HEK293 (cell line): ENCODE results near the gene LRRC27.

Experiments used
- CTCF ChIA-PET: fragments of 350-600 bp; formaldehyde crosslinking; extraction: SDS; loops from one replicate; lab custom pipeline; 2021; ENCODE audit warnings: antibody characterized with exemption; lab: Yijun Ruan, JAX
- POLR2A ChIA-PET: fragments of 300-600 bp; formaldehyde crosslinking; extraction: SDS; loops from one replicate; lab custom pipeline; 2020; ENCODE audit warnings: antibody characterized with exemption, inconsistent platforms; lab: Yijun Ruan, JAX
- H3K27ac ChIP-seq: fragments of 200-500 bp; sonication (Bioruptor generic); 2 replicates; pipeline ENCODE4 v1.5.1; 2014; ENCODE audit warnings: low read depth, low read length, control low read depth, inconsistent platforms; ENCODE audit errors: extremely low read depth
- H3K36me3 ChIP-seq, 2 experiments: fragments of 200-500 bp in 1 of 2; sonication (Bioruptor generic) in 1 of 2; 1 replicate in 1 of 2; 2 replicates in 1 of 2; pipeline ENCODE4 v1.5.1; 2014 to 2017; ENCODE audit warnings: inconsistent platforms in 2 of 2, low read length in 2 of 2; ENCODE audit not compliant: control insufficient read depth in 2 of 2, insufficient read depth in 1 of 2
- H3K4me1 ChIP-seq: fragments of 200-500 bp; sonication (Bioruptor generic); 2 replicates; pipeline ENCODE4 v1.5.1; 2014; ENCODE audit warnings: mild to moderate bottlenecking, low read length, inconsistent platforms; ENCODE audit not compliant: control insufficient read depth, insufficient read depth
- H3K4me3 ChIP-seq: 2 replicates; pipeline ENCODE4 v1.5.1; 2011; ENCODE audit warnings: low read depth, mild to moderate bottlenecking, control low read depth, low read length, moderate library complexity
- H3K9me3 ChIP-seq: fragments of 200-500 bp; sonication (Bioruptor generic); 2 replicates; pipeline ENCODE4 v1.5.1; 2014; ENCODE audit warnings: low read depth, low read length, inconsistent platforms; ENCODE audit not compliant: control insufficient read depth, insufficient read depth
- GLIS1 ChIP-seq: fragments of 450-650 bp; formaldehyde crosslinking; IDR thresholded peaks from 2 replicates; pipeline ENCODE4 v1.5.1; 2016; ENCODE audit warnings: missing biosample characterization, missing genetic modification characterization
- GLIS2 ChIP-seq: fragments of 450-650 bp; formaldehyde crosslinking; IDR thresholded peaks from 2 replicates; pipeline ENCODE4 v1.5.1; 2016; ENCODE audit warnings: missing biosample characterization, missing genetic modification characterization
- MZF1 ChIP-seq: fragments of 450-650 bp; formaldehyde crosslinking; IDR thresholded peaks from 2 replicates; pipeline ENCODE4 v1.5.1; 2017; ENCODE audit warnings: missing biosample characterization, missing genetic modification characterization, borderline replicate concordance
- SP2 ChIP-seq: fragments of 450-650 bp; formaldehyde crosslinking; IDR thresholded peaks from 2 replicates; pipeline ENCODE4 v1.5.1; 2016; ENCODE audit warnings: missing biosample characterization, missing genetic modification characterization
- YY1 ChIP-seq: fragments of 450-650 bp; formaldehyde crosslinking; IDR thresholded peaks from 2 replicates; pipeline ENCODE4 v1.5.1; 2018; ENCODE audit warnings: missing biosample characterization, missing genetic modification characterization
- ZBTB17 ChIP-seq: fragments of 450-650 bp; formaldehyde crosslinking; IDR thresholded peaks from 2 replicates; pipeline ENCODE4 v1.5.1; 2016; ENCODE audit warnings: missing biosample characterization, missing genetic modification characterization
- ZBTB6 ChIP-seq: fragments of 450-650 bp; formaldehyde crosslinking; IDR thresholded peaks from 2 replicates; pipeline ENCODE4 v1.5.1; 2017; ENCODE audit warnings: missing biosample characterization, missing genetic modification characterization
- ZIC2 ChIP-seq: fragments of 450-650 bp; formaldehyde crosslinking; IDR thresholded peaks from 2 replicates; pipeline ENCODE4 v1.5.1; 2016; ENCODE audit warnings: missing biosample characterization, missing genetic modification characterization
- ZNF10 ChIP-seq: fragments of 450-650 bp; formaldehyde crosslinking; IDR thresholded peaks from 2 replicates; pipeline ENCODE4 v1.5.1; 2017; ENCODE audit warnings: missing biosample characterization, missing genetic modification characterization
- ZNF132 ChIP-seq: fragments of 450-650 bp; formaldehyde crosslinking; IDR thresholded peaks from 2 replicates; pipeline ENCODE4 v1.5.1; 2017; ENCODE audit warnings: missing biosample characterization, missing genetic modification characterization, borderline replicate concordance
- ZNF133 ChIP-seq: fragments of 450-650 bp; formaldehyde crosslinking; IDR thresholded peaks from 2 replicates; pipeline ENCODE4 v1.5.1; 2016; ENCODE audit warnings: missing biosample characterization, missing genetic modification characterization
- ZNF138 ChIP-seq: fragments of 450-650 bp; formaldehyde crosslinking; IDR thresholded peaks from 2 replicates; pipeline ENCODE4 v1.5.1; 2016; ENCODE audit warnings: missing biosample characterization, missing genetic modification characterization, borderline replicate concordance
- ZNF223 ChIP-seq: fragments of 450-650 bp; formaldehyde crosslinking; IDR thresholded peaks from 2 replicates; pipeline ENCODE4 v1.5.1; 2016; ENCODE audit warnings: missing biosample characterization, missing genetic modification characterization
- ZNF239 ChIP-seq: fragments of 450-650 bp; formaldehyde crosslinking; IDR thresholded peaks from 2 replicates; pipeline ENCODE4 v1.5.1; 2016; ENCODE audit warnings: missing biosample characterization, missing genetic modification characterization
- ZNF513 ChIP-seq: fragments of 450-650 bp; IDR thresholded peaks from 2 replicates; pipeline ENCODE4 v1.5.1; 2018; ENCODE audit warnings: missing biosample characterization, missing genetic modification characterization
- ZNF664 ChIP-seq: fragments of 450-650 bp; formaldehyde crosslinking; IDR thresholded peaks from 2 replicates; pipeline ENCODE4 v1.5.1; 2016; ENCODE audit warnings: missing biosample characterization, missing genetic modification characterization
- TF ChIP-seq, protein P1 (sequence below): fragments of 450-650 bp; formaldehyde crosslinking; IDR thresholded peaks from 2 replicates; pipeline ENCODE4; 2016; ENCODE audit warnings: missing biosample characterization, missing genetic modification characterization

Gene LRRC27

GRCh38 chr10:132392184-132392800 is 60.3 kb downstream of the LRRC27 start (continued):
- TF ChIP-seq MZF1 (tag by site-specific recombination): no peak
- TF ChIP-seq, protein P1, sequence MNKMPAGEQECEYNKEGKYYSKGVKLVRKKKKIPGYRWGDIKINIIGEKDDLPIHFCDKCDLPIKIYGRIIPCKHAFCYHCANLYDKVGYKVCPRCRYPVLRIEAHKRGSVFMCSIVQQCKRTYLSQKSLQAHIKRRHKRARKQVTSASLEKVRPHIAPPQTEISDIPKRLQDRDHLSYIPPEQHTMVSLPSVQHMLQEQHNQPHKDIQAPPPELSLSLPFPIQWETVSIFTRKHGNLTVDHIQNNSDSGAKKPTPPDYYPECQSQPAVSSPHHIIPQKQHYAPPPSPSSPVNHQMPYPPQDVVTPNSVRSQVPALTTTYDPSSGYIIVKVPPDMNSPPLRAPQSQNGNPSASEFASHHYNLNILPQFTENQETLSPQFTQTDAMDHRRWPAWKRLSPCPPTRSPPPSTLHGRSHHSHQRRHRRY (tag by site-specific recombination): 0 out of 2 replicates have a peak, but pooled peaks have one; percentile 13
- TF ChIP-seq ZNF138: no peak
- 0 out of 2 replicates have a peak, but pooled peaks have one; percentile 31 for TF ChIP-seq ZNF239 (tag by site-specific recombination)
- no peak for TF ChIP-seq ZBTB6
- no peak for TF ChIP-seq ZBTB17 (tag by site-specific recombination)
- TF ChIP-seq ZNF664 (tag by site-specific recombination): no peak; the same call in 1 of the 2 replicates
- TF ChIP-seq ZNF513 (tag by site-specific recombination): peak; percentile 90
- peak; percentile 24; the same call in 1 of the 2 replicates for TF ChIP-seq YY1 (tag by site-specific recombination)
- peak; percentile 30; the same call in 1 of the 2 replicates for TF ChIP-seq ZNF10 (tag by site-specific recombination)

DNA sequence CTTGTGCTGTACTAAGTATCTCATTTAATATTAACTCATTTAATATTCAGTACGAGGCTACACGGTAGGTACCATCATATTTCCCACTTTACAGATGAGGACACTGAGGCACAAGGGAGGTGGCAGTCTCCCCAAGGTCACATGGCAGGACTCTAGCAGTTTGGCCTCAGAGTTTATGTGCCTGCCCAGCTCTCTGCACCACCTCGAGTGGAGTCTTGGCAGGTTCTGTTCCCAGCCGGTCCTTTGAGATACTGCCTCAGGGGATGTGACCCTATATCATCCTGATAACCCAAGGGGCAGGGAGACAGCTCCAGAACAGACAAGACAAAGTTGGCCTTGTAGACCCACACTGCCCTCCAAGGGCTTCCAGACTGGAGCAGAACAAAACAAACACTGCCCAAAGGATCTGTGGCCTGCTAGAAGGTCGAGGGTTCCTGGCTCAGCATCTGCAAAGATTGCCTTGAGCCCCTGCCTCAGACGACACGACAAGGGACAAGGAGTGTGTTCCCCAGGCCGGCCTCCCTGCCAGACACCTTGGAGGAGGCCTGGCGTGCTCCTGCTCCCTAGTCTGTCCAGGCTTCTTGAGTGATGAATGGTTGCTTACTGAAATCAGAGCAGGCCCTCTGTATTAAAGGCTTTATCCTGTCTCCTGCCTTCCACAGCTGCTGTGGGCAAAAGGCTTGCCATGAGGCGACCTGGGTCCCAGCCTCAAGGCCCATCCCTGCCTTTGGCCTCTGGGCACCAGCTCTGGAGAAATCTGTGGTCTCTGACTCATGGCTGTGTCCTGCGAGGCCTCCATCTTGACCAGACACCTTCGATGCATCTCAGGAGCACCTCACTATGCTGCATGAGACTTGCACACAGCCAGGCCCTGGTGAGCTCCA is 61.1 kb downstream of the LRRC27 start:
- Histone ChIP-seq H3K4me3 (no peak overlapping the region), H3K4me1 (no peaks in the 10 kb centered on the region), H3K36me3 (no peaks in the 10 kb centered on the region), H3K27ac (no peak overlapping the region), H3K9me3 (no peaks in the 10 kb centered on the region)
- TF ChIP-seq ZNF133 (tag by site-specific recombination) (no peak), ZNF664 (tag by site-specific recombination) (peak; percentile 88; the same call in 1 of the 2 replicates)
- ChIA-PET CTCF (interaction anchor here (0.6 kb wide), 1 partner anchor 46 kb away, joined by 3 read pairs; no protein-coding TSS in a partner anchor), POLR2A (no interaction called here)

DNA sequence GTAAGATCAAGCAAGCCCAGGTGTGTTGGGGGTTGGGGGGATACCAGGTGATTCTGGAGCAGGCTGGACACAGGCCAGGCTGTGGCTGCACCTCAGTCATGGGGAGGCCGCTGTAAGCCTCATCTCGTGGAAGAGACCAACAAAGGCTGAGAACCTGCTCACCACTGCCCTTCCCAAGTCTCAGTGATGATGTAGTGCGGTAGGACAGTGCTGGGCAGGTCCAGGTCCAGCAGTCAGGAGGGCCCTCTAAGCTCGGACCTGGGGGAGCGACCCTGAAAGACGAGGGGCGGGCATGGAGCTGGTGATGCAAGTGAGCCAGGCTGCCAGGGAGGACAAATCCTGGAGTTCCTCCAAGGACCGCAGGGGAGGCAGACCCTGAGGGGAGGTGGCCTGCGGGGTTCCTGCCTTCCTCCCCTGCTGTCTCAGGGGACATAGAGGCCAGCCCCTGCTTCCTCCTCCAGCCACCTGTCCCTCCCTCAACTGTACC is 61.7 kb downstream of the LRRC27 start:
- TF ChIP-seq SP2 (tag by site-specific recombination): peak; percentile 26; the same call in 1 of the 2 replicates
- TF ChIP-seq GLIS2 (tag by site-specific recombination): peak; percentile 46
- no peak for TF ChIP-seq ZNF132 (tag by site-specific recombination)
- TF ChIP-seq ZNF223: no peak
- peak; percentile 61; the same call in 1 of the 2 replicates for TF ChIP-seq ZIC2
- peak; percentile 42 for TF ChIP-seq GLIS1 (tag by site-specific recombination)
- ChIA-PET POLR2A (no interaction called here), CTCF (no interaction called here)
- no peak overlapping the region for H3K27ac ChIP-seq
- no peak overlapping the region for H3K4me3 ChIP-seq
- no peaks in the 10 kb centered on the region; the same call in 1 of the 2 replicates for H3K4me1 ChIP-seq
- no peaks in the 10 kb centered on the region for H3K36me3 ChIP-seq
- H3K9me3 ChIP-seq: no peaks in the 10 kb centered on the region
